H1 (cell line): ENCODE measurements around the gene HPS3. TPM values are rescaled to one million over a fixed set of nuclear protein-coding genes. Genes with fewer than 3 reads are reported as not detected.

ENCODE experiments used
- CTCF ChIA-PET: fragments of 300-600 bp; sonication (Branson Sonifier 250); formaldehyde crosslinking; loops from one replicate; lab custom pipeline; 2021; ENCODE audit not compliant: partially characterized antibody; lab: Charles Lee
- POLR2A ChIA-PET: fragments of 300-600 bp; sonication (Branson Sonifier 250); formaldehyde crosslinking; loops from one replicate; lab custom pipeline; 2021; ENCODE audit warnings: inconsistent platforms; ENCODE audit not compliant: partially characterized antibody; lab: Charles Lee
- DNase-seq, 2 experiments: peaks; one replicate each; pipeline versions ENCODE4 v3.0.0 to v3.0.0-alpha.2; 2010 to 2022; ENCODE audit warnings: low spot score in 2 of 2, low read depth in 1 of 2, mixed read lengths in 1 of 2
- FAIRE-seq: peaks from 2 replicates; lab custom pipeline; 2011; peaks lifted over from hg19 to GRCh38; lab: Jason Lieb, UNC
- H2AFZ ChIP-seq: 2 replicates; pipeline ENCODE4 v1.8.1; 2012; ENCODE audit warnings: low read length, inconsistent platforms
- H2AK5ac ChIP-seq: 2 replicates; pipeline ENCODE4 v1.6.1; 2013; ENCODE audit warnings: low read depth, low read length
- H2BK120ac ChIP-seq: replicated peaks from 2 replicates; pipeline ENCODE3; 2013; ENCODE audit warnings: low read depth, low read length, inconsistent platforms
- H2BK12ac ChIP-seq: 2 replicates; pipeline ENCODE4 v1.6.1; 2013; ENCODE audit warnings: low read depth, low read length
- H2BK15ac ChIP-seq: 2 replicates; pipeline ENCODE4 v1.6.1; 2013; ENCODE audit warnings: low read length
- H2BK20ac ChIP-seq: 2 replicates; pipeline ENCODE4 v1.6.1; 2013; ENCODE audit warnings: low read length
- H2BK5ac ChIP-seq: 2 replicates; pipeline ENCODE4 v1.6.1; 2013; ENCODE audit warnings: low read depth, low read length
- H3K14ac ChIP-seq: 2 replicates; pipeline ENCODE4 v1.6.1; 2013; ENCODE audit warnings: inconsistent platforms; ENCODE audit not compliant: insufficient read length
- H3K18ac ChIP-seq: 2 replicates; pipeline ENCODE4 v1.6.1; 2013; ENCODE audit warnings: low read length; ENCODE audit errors: extremely low read depth
- H3K23ac ChIP-seq: 2 replicates; pipeline ENCODE4 v1.6.1; 2013; ENCODE audit warnings: inconsistent platforms; ENCODE audit not compliant: insufficient read length
- H3K23me2 ChIP-seq: 2 replicates; pipeline ENCODE4 v1.6.1; 2013; ENCODE audit warnings: low read depth, low read length
- H3K27ac ChIP-seq: 2 replicates; pipeline ENCODE4 v1.6.1; 2011; ENCODE audit warnings: low read depth, low read length, inconsistent platforms
- H3K27me3 ChIP-seq, 4 experiments: replicated peaks in 1 of 4; 1 replicate in 1 of 4; 2 replicates in 3 of 4; pipeline versions ENCODE4 v1.6.1 to v1.8.1; 2011 to 2013; ENCODE audit warnings: low read length in 3 of 4, mild to moderate bottlenecking in 3 of 4, inconsistent platforms in 2 of 4, mixed read lengths in 2 of 4, moderate library complexity in 1 of 4; ENCODE audit not compliant: control insufficient read depth in 3 of 4, insufficient read depth in 3 of 4; ENCODE audit errors: extremely low read depth in 1 of 4
- H3K36me3 ChIP-seq, 4 experiments: 2 replicates each; pipeline versions ENCODE4 v1.6.1 to v1.8.1; 2011 to 2013; ENCODE audit warnings: mild to moderate bottlenecking in 4 of 4, low read length in 3 of 4, moderate library complexity in 2 of 4, control low read depth in 1 of 4, inconsistent platforms in 1 of 4; ENCODE audit not compliant: insufficient read depth in 4 of 4, control insufficient read depth in 2 of 4
- H3K4ac ChIP-seq: replicated peaks from 2 replicates; pipeline ENCODE3; 2013; ENCODE audit warnings: low read length, low read depth, mixed read lengths, inconsistent platforms; ENCODE audit not compliant: insufficient read length
- H3K4me1 ChIP-seq, 4 experiments: replicated peaks in 1 of 4; 1 replicate in 1 of 4; 2 replicates in 3 of 4; pipeline versions ENCODE4 v1.6.1 to v1.8.1; 2011 to 2013; ENCODE audit warnings: low read length in 3 of 4, inconsistent platforms in 2 of 4, mixed read lengths in 1 of 4; ENCODE audit not compliant: insufficient read depth in 4 of 4, control insufficient read depth in 3 of 4
- H3K4me2 ChIP-seq, 2 experiments: 2 replicates each; pipeline versions ENCODE4 v1.6.1 to v1.8.1; 2011 to 2013; ENCODE audit warnings: low read depth in 2 of 2, low read length in 2 of 2, control low read depth in 1 of 2, inconsistent platforms in 1 of 2, mild to moderate bottlenecking in 1 of 2; ENCODE audit not compliant: insufficient read depth in 1 of 2
- H3K4me3 ChIP-seq, 4 experiments: fragments of 200-600, 300-600 bp in 1 of 4; sonication (generic), shearing (Covaris generic), sonication (Bioruptor Twin) in 1 of 4; 2 replicates each; pipeline versions ENCODE4 v1.5.1 to v1.8.1; 2011 to 2016; ENCODE audit warnings: low read length in 4 of 4, low read depth in 3 of 4, control low read depth in 2 of 4, inconsistent platforms in 2 of 4, mild to moderate bottlenecking in 2 of 4, mixed read lengths in 1 of 4, moderate library complexity in 1 of 4; ENCODE audit not compliant: insufficient read depth in 2 of 4; ENCODE audit errors: extremely low read depth in 1 of 4
- H3K56ac ChIP-seq: replicated peaks from 2 replicates; pipeline ENCODE3; 2013; ENCODE audit warnings: low read depth, mild to moderate bottlenecking, mixed read lengths, low read length, inconsistent platforms; ENCODE audit not compliant: insufficient read length
- H3K79me1 ChIP-seq: 2 replicates; pipeline ENCODE4 v1.6.1; 2013; ENCODE audit warnings: low read depth, low read length, control low read depth
- H3K79me2 ChIP-seq, 2 experiments: 2 replicates each; pipeline versions ENCODE4 v1.6.1 to v1.8.1; 2012 to 2013; ENCODE audit warnings: low read length in 2 of 2, mild to moderate bottlenecking in 2 of 2, inconsistent platforms in 1 of 2; ENCODE audit not compliant: insufficient read depth in 2 of 2, control insufficient read depth in 1 of 2
- H3K9ac ChIP-seq, 4 experiments: replicated peaks in 1 of 4; 1 replicate in 1 of 4; 2 replicates in 3 of 4; pipeline versions ENCODE4 v1.6.1 to v1.8.1; 2011 to 2013; ENCODE audit warnings: low read depth in 3 of 4, low read length in 3 of 4, control low read depth in 2 of 4, mild to moderate bottlenecking in 2 of 4, moderate library complexity in 2 of 4, inconsistent platforms in 1 of 4; ENCODE audit errors: extremely low read depth in 1 of 4
- H3K9me3 ChIP-seq, 2 experiments: 2 replicates each; pipeline versions ENCODE4 v1.6.1 to v1.8.1; 2012 to 2013; ENCODE audit warnings: mild to moderate bottlenecking in 2 of 2, moderate library complexity in 2 of 2, control low read depth in 1 of 2, inconsistent platforms in 1 of 2, low read depth in 1 of 2, low read length in 1 of 2, mixed read lengths in 1 of 2; ENCODE audit not compliant: insufficient read depth in 2 of 2
- H4K20me1 ChIP-seq, 2 experiments: replicated peaks in 1 of 2; 2 replicates each; pipeline versions ENCODE3 to v1.8.1; 2011 to 2013; ENCODE audit warnings: inconsistent platforms in 2 of 2, low read length in 2 of 2, mild to moderate bottlenecking in 1 of 2; ENCODE audit not compliant: insufficient read depth in 2 of 2, control insufficient read depth in 1 of 2
- H4K5ac ChIP-seq: 2 replicates; pipeline ENCODE4 v1.6.1; 2013; ENCODE audit warnings: low read length, low read depth, mixed read lengths, inconsistent platforms; ENCODE audit not compliant: insufficient read length
- H4K8ac ChIP-seq: 2 replicates; pipeline ENCODE4 v1.8.0; 2013; ENCODE audit warnings: mild to moderate bottlenecking, moderate library complexity, low read length, inconsistent platforms; ENCODE audit not compliant: insufficient read depth; ENCODE audit errors: extremely low read depth
- H4K91ac ChIP-seq: replicated peaks from 2 replicates; pipeline ENCODE3; 2013; ENCODE audit warnings: low read length, mixed read lengths, inconsistent platforms; ENCODE audit not compliant: insufficient read length
- EGR1 ChIP-seq: IDR thresholded peaks from 2 replicates; pipeline ENCODE4 v1.6.1; 2011; ENCODE audit warnings: low read depth, low read length, borderline replicate concordance
- FOSL1 ChIP-seq: IDR thresholded peaks from 2 replicates; pipeline ENCODE4 v1.6.1; 2011; ENCODE audit warnings: mild to moderate bottlenecking, low read depth, low read length, moderate library complexity; ENCODE audit not compliant: insufficient read depth
- HDAC6 ChIP-seq: IDR thresholded peaks from one replicate; pipeline ENCODE4 v1.7.1; 2012; ENCODE audit warnings: low read depth, mild to moderate bottlenecking, inconsistent platforms, low read length, moderate library complexity
- JUN ChIP-seq: IDR thresholded peaks from 2 replicates; pipeline ENCODE4 v1.6.1; 2011; ENCODE audit warnings: low read depth, mild to moderate bottlenecking, improper control_type of control experiment, low read length
- JUND ChIP-seq: IDR thresholded peaks from 2 replicates; pipeline ENCODE4 v1.6.1; 2011; ENCODE audit warnings: mild to moderate bottlenecking, improper control_type of control experiment, low read length
- RBBP5 ChIP-seq: IDR thresholded peaks from 2 replicates; pipeline ENCODE4 v1.7.1; 2012; ENCODE audit warnings: low read depth, mild to moderate bottlenecking, inconsistent platforms, low read length, moderate library complexity, borderline replicate concordance
- SIRT6 ChIP-seq: IDR thresholded peaks from one replicate; pipeline ENCODE4 v1.7.1; 2012; ENCODE audit warnings: low read length, inconsistent platforms
- SRF ChIP-seq: IDR thresholded peaks from 2 replicates; pipeline ENCODE4 v1.6.1; 2011; ENCODE audit warnings: mild to moderate bottlenecking, low read depth, low read length, moderate library complexity
- TAF7 ChIP-seq: optimal IDR thresholded peaks from 2 replicates; pipeline ENCODE3; 2011; ENCODE audit warnings: low read depth, mild to moderate bottlenecking, inconsistent platforms, low read length, moderate library complexity, borderline replicate concordance
- WGBS, 2 experiments: shearing (Covaris generic) in 1 of 2; methylation state at CpG; one replicate each; pipeline versions ENCODE4 v1.1.6 to v1.1.7; 2013 to 2015; ENCODE audit warnings: low lambda C conversion rate in 2 of 2, mixed read lengths in 2 of 2, inconsistent platforms in 1 of 2, low coverage in 1 of 2, missing lambda C conversion rate in 1 of 2; ENCODE audit not compliant: insufficient replicate concordance in 2 of 2, insufficient coverage in 1 of 2, insufficient read length in 1 of 2; ENCODE audit errors: extremely low coverage in 1 of 2, missing lambda C conversion rate in 1 of 2; 5-methylcytosine and 5-hydroxymethylcytosine counted together
- polyA plus RNA-seq, 7 experiments: library from polyadenylated mRNA; depleted of rRNA in 3 of 7; stranded (reverse) in 5 of 7; unstranded in 2 of 7; fragments of >200 nt in 5 of 7; fragments of 200-250 nt in 2 of 7; gene quantifications; 1 replicate in 5 of 7; 2 replicates in 1 of 7; 4 replicates in 1 of 7; pipeline versions ENCODE4 v1.2.1 to v1.2.3, GENCODE V29; 2011 to 2013; ENCODE audit warnings: missing spikeins in 2 of 7, mixed read lengths in 2 of 7
- total RNA-seq: library from RNA; stranded (reverse); fragmentation: NEBNext Ultra II Directional; extraction: Animal tissue kit (Norgen Biotek cat#: 25700); gene quantifications from 2 replicates; pipeline ENCODE4 v1.2.1, GENCODE V29; 2021

Gene HPS3
- total and polyA plus RNA-seq, 2 of the 8 experiments (the other 6 are each of a cell fraction or from before 2014, with no cell fraction given) = 23.7 to 48.7 TPM

DNA sequence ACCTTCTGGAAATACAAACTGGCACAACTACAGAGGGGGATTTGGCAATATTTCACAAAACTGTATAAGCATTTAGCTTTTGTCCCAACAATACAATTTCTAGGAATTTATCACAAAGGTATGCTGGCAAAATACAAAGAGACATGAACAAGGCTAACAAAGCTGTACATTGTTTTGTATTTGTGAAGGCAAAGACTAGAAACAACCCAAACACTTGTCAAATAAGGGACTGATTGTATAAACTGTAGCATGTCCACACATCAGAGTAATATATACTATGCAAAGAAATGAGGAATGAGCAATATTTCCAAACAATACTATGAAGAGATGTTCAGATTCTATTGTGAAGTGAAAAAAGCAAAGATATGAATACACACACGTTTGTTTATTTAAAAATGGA lies 65.8 kb downstream of the HPS3 start:
- H3K23ac ChIP-seq = no peak overlapping the region
- peaks cover 8 to 28% (median 17%) of the 10 kb centered on the region in 4 experiments for H3K4me1 ChIP-seq
- no peaks in the 10 kb centered on the region for H3K79me1 ChIP-seq
- H3K56ac ChIP-seq = no peak overlapping the region
- no peaks in the 10 kb centered on the region for H4K20me1 ChIP-seq
- H3K27me3 ChIP-seq = no peaks in the 10 kb centered on the region
- H3K18ac ChIP-seq = peak overlapping the region; percentile 40
- ChIA-PET CTCF (no interaction called here), POLR2A (interaction anchor here (0.7 to 1.6 kb wide), 2 partner anchors 16 to 26 kb away, joined by 3 to 5 read pairs; partner anchors contain the start of gene CP)
- WGBS, 2 experiments = 73% methylated on average over 1 of the region's 1 CpG; no CpG with 5 or more reads in 1 of the 2 experiments
- H3K27ac ChIP-seq = no peak overlapping the region
- H2AK5ac ChIP-seq = no peak overlapping the region
- H2BK12ac ChIP-seq = no peak overlapping the region
- H2BK5ac ChIP-seq = peak overlapping the region; percentile 41; the same call in 1 of the 2 replicates
- H3K79me2 ChIP-seq = no peaks in the 10 kb centered on the region
- H2BK20ac ChIP-seq = peak overlapping the region; percentile 15; the same call in 1 of the 2 replicates
- peak overlapping the region; percentile 99 for H2BK120ac ChIP-seq
- no peak overlapping the region for H3K4ac ChIP-seq
- peak overlapping the region; percentile 22 for H4K91ac ChIP-seq
- no peak overlapping the region for H2BK15ac ChIP-seq
- DNase-seq = no peak
- no peak overlapping the region for H3K4me3 ChIP-seq
- H2AFZ ChIP-seq = no peak overlapping the region
- H3K4me2 ChIP-seq = no peak overlapping the region
- no peaks in the 10 kb centered on the region for H3K23me2 ChIP-seq
- H3K14ac ChIP-seq = no peak overlapping the region
- H4K8ac ChIP-seq = no peak overlapping the region
- H3K9ac ChIP-seq = no peak overlapping the region
- no peaks in the 10 kb centered on the region for H3K36me3 ChIP-seq
- no peak for FAIRE-seq
- no peaks in the 10 kb centered on the region for H3K9me3 ChIP-seq
- peak overlapping the region; percentile 77 for H4K5ac ChIP-seq
- TF ChIP-seq TAF7 (no peak), RBBP5 (no peak), SRF (no peak), JUN (no peak), JUND (no peak), HDAC6 (no peak), EGR1 (no peak), SIRT6 (no peak), FOSL1 (no peak)
